ENCODE measurements around the gene NCK2.

GRCh38 chr2:105784589-105784988 is 39.9 kb downstream of the NCK2 start:
- TF ChIP-seq SMC3 (IDR thresholded peaks at IDR 0.05; ENCODE audit: low read depth, low read length), result no peak
- no peak for TF ChIP-seq MAZ (IDR thresholded peaks at IDR 0.05; ENCODE audit: borderline replicate concordance, low read depth, low read length)
- no peak for TF ChIP-seq USF2 (IDR thresholded peaks at IDR 0.05; ENCODE audit: low read depth, low read length)
- TF ChIP-seq CTCF (conservative IDR thresholded peaks at IDR 0.05; ENCODE audit: low read depth, low read length), result no peak
- no peak for TF ChIP-seq BHLHE40 (IDR thresholded peaks at IDR 0.05; ENCODE audit: low read depth, low read length)
- TF ChIP-seq ELK1 (IDR thresholded peaks at IDR 0.05; ENCODE audit: borderline replicate concordance, low read depth, low read length), result no peak
- TF ChIP-seq CEBPB (IDR thresholded peaks at IDR 0.05; ENCODE audit: low read depth, low read length), result no peak

Measured in IMR-90 (cell line).